Neural cell (in vitro differentiated cells): Measurements from ENCODE around the gene ROBO1. TPM values are rescaled to one million over a fixed set of nuclear protein-coding genes. Genes with fewer than 3 reads are reported as not detected.
A peak's percentile ranks its signal among the peaks of the same experiment; 100 is the strongest.

ENCODE experiments used
- H2AFZ ChIP-seq: fragments of 200-600, 300-800 bp; sonication (generic), shearing (Covaris generic); 2 replicates; pipeline ENCODE4 v1.6.0; 2014; ENCODE audit warnings: low read depth, mild to moderate bottlenecking, antibody characterized with exemption, low read length, moderate library complexity
- H3F3A ChIP-seq: fragments of 200-600 bp; shearing (Covaris generic); 2 replicates; pipeline ENCODE4 v1.6.1; 2016; ENCODE audit warnings: mild to moderate bottlenecking, moderate library complexity, mixed read lengths, antibody characterized with exemption, low read length; ENCODE audit not compliant: insufficient read depth, poor library complexity, severe bottlenecking
- H3K27ac ChIP-seq: fragments of 200-600, 300-800 bp; sonication (generic), shearing (Covaris generic); 2 replicates; pipeline ENCODE4 v1.5.1; 2014; ENCODE audit warnings: mild to moderate bottlenecking, low read length, moderate library complexity
- H3K27me3 ChIP-seq: fragments of 300-800, 200-600 bp; sonication (generic), shearing (Covaris generic); 2 replicates; pipeline ENCODE4 v1.6.0; 2014; ENCODE audit warnings: mild to moderate bottlenecking, low read depth, low read length, moderate library complexity; ENCODE audit not compliant: insufficient read depth
- H3K36me3 ChIP-seq: fragments of 300-800, 200-600 bp; sonication (generic), shearing (Covaris generic); 2 replicates; pipeline ENCODE4 v1.5.1; 2014; ENCODE audit warnings: mild to moderate bottlenecking, antibody characterized with exemption, low read length, moderate library complexity; ENCODE audit not compliant: insufficient read depth
- H3K4me2 ChIP-seq: fragments of 300-800, 200-600 bp; sonication (generic), shearing (Covaris generic); 2 replicates; pipeline ENCODE4 v1.6.0; 2014; ENCODE audit warnings: mild to moderate bottlenecking, low read length
- H3K4me3 ChIP-seq: fragments of 300-800, 200-600 bp; sonication (generic), shearing (Covaris generic); 2 replicates; pipeline ENCODE4 v1.5.1; 2014; ENCODE audit warnings: mild to moderate bottlenecking, low read length, moderate library complexity
- H3K79me2 ChIP-seq: fragments of 200-600 bp; shearing (Covaris generic); replicated peaks from 2 replicates; pipeline ENCODE4 v1.6.0; 2014; ENCODE audit warnings: mild to moderate bottlenecking, low read length, moderate library complexity; ENCODE audit not compliant: insufficient read depth
- H3K9ac ChIP-seq: fragments of 300-800, 200-600 bp; sonication (generic), shearing (Covaris generic); 2 replicates; pipeline ENCODE4 v1.6.1; 2016; ENCODE audit warnings: mild to moderate bottlenecking, low read length, mixed read lengths
- H3K9me2 ChIP-seq: fragments of 200-600 bp; shearing (Covaris generic); 2 replicates; pipeline ENCODE4 v1.6.1; 2016; ENCODE audit warnings: mild to moderate bottlenecking, low read length, mixed read lengths; ENCODE audit not compliant: insufficient read depth
- H3K9me3 ChIP-seq: fragments of 200-600, 300-800 bp; sonication (generic), shearing (Covaris generic); 2 replicates; pipeline ENCODE4 v1.6.1; 2016; ENCODE audit warnings: mild to moderate bottlenecking, mixed run types, low read length, moderate library complexity, mixed read lengths
- H4K20me1 ChIP-seq: fragments of 200-600 bp; shearing (Covaris generic); 2 replicates; pipeline ENCODE4 v1.6.1; 2016; ENCODE audit warnings: mild to moderate bottlenecking, mixed run types; ENCODE audit not compliant: insufficient read depth
- CTCF ChIP-seq: fragments of 450-650 bp; IDR thresholded peaks from 2 replicates; pipeline ENCODE4 v1.5.1; 2014; ENCODE audit warnings: antibody characterized with exemption, mild to moderate bottlenecking, moderate library complexity; ENCODE audit not compliant: poor library complexity, severe bottlenecking
- EP300 ChIP-seq: fragments of 450-650 bp; conservative IDR thresholded peaks from 2 replicates; pipeline ENCODE4 v1.6.1; 2014; ENCODE audit warnings: antibody characterized with exemption, mild to moderate bottlenecking, moderate library complexity; ENCODE audit not compliant: poor library complexity, severe bottlenecking
- EZH2 ChIP-seq: fragments of 200-600, 300-800 bp; shearing (Covaris generic), sonication (generic); IDR thresholded peaks from 2 replicates; pipeline ENCODE4 v1.6.1; 2014; ENCODE audit warnings: antibody characterized with exemption, low read length, borderline replicate concordance, mild to moderate bottlenecking; ENCODE audit not compliant: insufficient read depth, poor library complexity, severe bottlenecking
- MXI1 ChIP-seq: fragments of 450-650 bp; conservative IDR thresholded peaks from 2 replicates; pipeline ENCODE4 v1.6.1; 2014; ENCODE audit warnings: antibody characterized with exemption, mild to moderate bottlenecking; ENCODE audit not compliant: poor library complexity, severe bottlenecking
- POLR2AphosphoS5 ChIP-seq: IDR thresholded peaks from 2 replicates; pipeline ENCODE4 v1.6.1; 2012
- RAD21 ChIP-seq: fragments of 450-650 bp; conservative IDR thresholded peaks from 2 replicates; pipeline ENCODE4 v1.6.1; 2014; ENCODE audit warnings: antibody characterized with exemption, mild to moderate bottlenecking, moderate library complexity
- REST ChIP-seq: IDR thresholded peaks from 2 replicates; pipeline ENCODE4 v1.6.1; 2012; ENCODE audit warnings: borderline replicate concordance
- SMC3 ChIP-seq: fragments of 450-650 bp; conservative IDR thresholded peaks from 2 replicates; pipeline ENCODE4 v1.6.1; 2014; ENCODE audit warnings: antibody characterized with exemption, mild to moderate bottlenecking, moderate library complexity; ENCODE audit not compliant: poor library complexity
- TAF1 ChIP-seq: IDR thresholded peaks from 2 replicates; pipeline ENCODE4 v1.6.1; 2012; ENCODE audit warnings: low read depth
- polyA plus RNA-seq: library from polyadenylated mRNA; depleted of rRNA; stranded (reverse); fragments of >200 nt; gene quantifications from 2 replicates; pipeline ENCODE4 v1.2.3, GENCODE V29; 2014

The ROBO1 gene
- polyA plus RNA-seq, 1 donor from 2014 or later = 183 TPM

- Histone ChIP-seq H3K27me3 (no peaks in the 10 kb centered on the region), H3K4me3 (no peak overlapping the region), H4K20me1 (no peaks in the 10 kb centered on the region), H3K4me2 (no peak overlapping the region), H2AFZ (no peak overlapping the region), H3K79me2 (no peaks in the 10 kb centered on the region), H3F3A (no peaks in the 10 kb centered on the region), H3K27ac (no peak overlapping the region), H3K9ac (no peak overlapping the region), H3K9me2 (no peaks in the 10 kb centered on the region), H3K36me3 (no peaks in the 10 kb centered on the region), H3K9me3 (no peaks in the 10 kb centered on the region)
- no peak for TF ChIP-seq POLR2AphosphoS5
- no peak for TF ChIP-seq CTCF
- TF ChIP-seq SMC3 = no peak
- no peak for TF ChIP-seq MXI1
Observed at GRCh38 chr3:79414806-79415205, 353.0 kb downstream of the ROBO1 start.

- Histone ChIP-seq H3K27ac (no peak overlapping the region), H3K9me3 (no peaks in the 10 kb centered on the region), H3F3A (no peaks in the 10 kb centered on the region), H3K79me2 (no peaks in the 10 kb centered on the region), H3K36me3 (no peaks in the 10 kb centered on the region), H3K4me3 (no peak overlapping the region), H4K20me1 (no peaks in the 10 kb centered on the region), H3K27me3 (no peaks in the 10 kb centered on the region), H3K9me2 (no peaks in the 10 kb centered on the region), H3K9ac (no peak overlapping the region), H3K4me2 (no peak overlapping the region), H2AFZ (no peak overlapping the region)
- TF ChIP-seq REST (no peak), SMC3 (no peak), EP300 (no peak)
Observed at GRCh38 chr3:79414035-79414434, 353.8 kb downstream of the ROBO1 start.

- no peaks in the 10 kb centered on the region for H3K79me2 ChIP-seq
- H2AFZ ChIP-seq = no peak overlapping the region
- no peaks in the 10 kb centered on the region for H3K27me3 ChIP-seq
- no peaks in the 10 kb centered on the region for H3K36me3 ChIP-seq
- H3K27ac ChIP-seq = no peak overlapping the region
- H3K9me2 ChIP-seq = no peaks in the 10 kb centered on the region
- H3K4me2 ChIP-seq = no peak overlapping the region
- H3K9ac ChIP-seq = no peak overlapping the region
- no peaks in the 10 kb centered on the region for H3K9me3 ChIP-seq
- TF ChIP-seq CTCF (no peak), EZH2 (no peak), MXI1 (no peak), TAF1 (no peak), EP300 (no peak), POLR2AphosphoS5 (no peak), RAD21 (no peak), SMC3 (no peak), REST (no peak)
- no peaks in the 10 kb centered on the region for H3F3A ChIP-seq
- H4K20me1 ChIP-seq = no peaks in the 10 kb centered on the region
- H3K4me3 ChIP-seq = peak overlapping the region; percentile 17
Observed at GRCh38 chr3:79412537-79412936, 355.3 kb downstream of the ROBO1 start.
